Stimulated activated CD8-positive, alpha-beta memory T cell treated with anti-CD3 and anti-CD28 coated beads, Interleukin-12 subunit alpha, Interleukin-12 subunit beta, amount 100 ng/mL, for 24 hours (primary cell): ENCODE results near the gene TPSD1.
"Not testable (repeated sequence)": the region's sequence is repeated elsewhere in the genome, so short reads cannot be mapped to it uniquely, and the experiment has no call there.

Source experiments
- DNase-seq: peaks from one replicate; pipeline ENCODE4 v3.0.0-alpha.2; 2020; ENCODE audit errors: extremely low read depth

TPSD1 gene

DNA sequence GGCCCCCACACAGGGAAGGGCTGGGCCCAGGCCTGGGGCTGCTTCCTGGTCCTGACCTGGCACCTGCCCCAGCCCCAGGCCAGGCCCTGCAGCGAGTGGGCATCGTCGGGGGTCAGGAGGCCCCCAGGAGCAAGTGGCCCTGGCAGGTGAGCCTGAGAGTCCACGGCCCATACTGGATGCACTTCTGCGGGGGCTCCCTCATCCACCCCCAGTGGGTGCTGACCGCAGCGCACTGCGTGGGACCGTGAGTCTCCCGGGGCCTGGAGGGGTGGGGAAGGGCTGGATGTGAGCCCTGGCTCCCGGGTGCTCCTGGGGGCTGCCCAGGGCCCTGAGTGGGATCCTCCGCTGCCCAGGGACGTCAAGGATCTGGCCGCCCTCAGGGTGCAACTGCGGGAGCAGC, 14.8 kb upstream of the TPSD1 start:
- not testable (repeated sequence) for DNase-seq

DNA sequence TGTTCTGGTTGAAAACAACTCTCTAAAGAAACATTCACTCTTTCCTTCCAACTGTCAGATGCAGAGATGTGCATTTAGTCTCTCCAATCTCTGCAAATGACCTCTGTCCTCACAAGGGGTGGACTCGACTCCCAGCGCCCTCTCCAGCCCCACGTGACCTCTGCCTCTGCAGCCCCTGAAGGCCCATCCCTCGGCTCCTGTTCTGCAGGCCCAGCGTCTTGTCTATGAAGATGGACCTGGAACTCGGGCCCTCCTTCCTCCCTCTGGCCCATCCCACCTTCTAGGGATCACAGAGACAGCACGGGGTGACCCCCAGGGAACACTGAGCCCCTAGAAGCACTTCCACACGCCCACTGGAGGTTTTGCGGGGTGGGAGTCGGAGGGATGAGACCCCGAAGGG, 12.5 kb upstream of the TPSD1 start:
- DNase-seq: not testable (repeated sequence)

DNA sequence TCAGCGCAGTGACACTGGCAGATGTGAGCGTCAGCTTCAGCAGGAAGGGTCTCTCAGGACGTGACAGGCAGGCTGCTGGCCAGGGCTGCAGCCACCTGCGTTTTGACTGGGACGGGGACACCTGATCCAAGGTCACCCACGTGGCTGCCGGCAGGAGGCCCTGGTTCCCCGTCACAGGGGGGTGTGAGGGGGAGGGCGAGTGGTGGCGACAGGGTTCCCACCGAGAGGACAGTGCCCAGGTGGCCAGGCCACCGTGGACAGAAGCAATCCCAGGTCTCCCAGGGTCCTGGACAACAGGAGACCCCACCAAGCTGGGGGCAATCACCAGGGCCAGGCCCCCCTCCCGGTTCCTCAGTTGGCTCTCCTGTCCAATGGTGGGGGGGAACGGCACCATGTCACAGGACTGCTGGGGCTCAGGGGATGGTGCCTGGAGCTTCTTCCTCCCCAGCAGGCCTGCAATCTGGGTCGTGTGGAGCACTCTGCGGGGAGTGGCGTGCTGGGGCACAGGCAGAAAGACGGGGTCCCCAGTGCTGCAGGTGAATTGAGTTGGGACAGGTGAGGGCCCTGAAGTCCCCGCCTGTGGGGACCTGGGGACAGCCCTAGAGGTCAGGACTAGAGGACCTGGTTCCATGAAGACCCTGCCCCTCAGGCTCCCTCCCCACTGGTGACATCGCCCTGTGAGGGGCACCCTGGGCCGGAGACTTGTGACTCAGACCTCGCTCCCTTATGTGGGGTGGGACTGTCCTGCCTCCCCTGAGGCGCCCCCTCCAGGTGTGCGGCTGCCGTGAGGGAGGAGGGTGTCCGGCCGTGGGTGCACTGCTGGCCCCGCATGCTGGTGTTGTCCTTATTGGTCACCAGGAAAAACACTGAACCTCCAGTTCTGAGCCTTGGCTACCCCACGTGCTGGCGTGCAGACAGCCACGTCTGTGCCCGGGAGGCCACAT, 11.7 kb upstream of the TPSD1 start:
- not testable (repeated sequence) for DNase-seq

DNA sequence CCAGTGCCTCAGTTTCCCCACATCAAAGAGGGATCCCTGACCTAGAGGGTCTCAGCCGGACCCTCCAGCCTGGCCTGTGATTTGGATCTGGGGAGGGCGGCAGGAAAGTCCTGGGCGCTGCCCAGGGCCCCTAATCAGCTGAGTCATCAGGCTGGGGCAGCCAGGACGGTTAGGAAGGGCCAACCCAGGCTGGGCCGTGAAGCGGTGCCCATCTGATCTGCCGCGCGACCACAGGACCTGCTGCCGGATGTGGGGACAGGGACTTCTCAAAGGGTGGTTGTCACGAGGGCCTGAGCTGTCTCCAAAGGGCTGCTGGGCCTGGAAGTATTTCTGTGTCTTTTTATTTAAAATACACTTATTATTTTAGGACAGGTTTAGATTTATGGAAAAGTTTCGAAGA, 11.0 kb upstream of the TPSD1 start:
- no peak for DNase-seq

DNA sequence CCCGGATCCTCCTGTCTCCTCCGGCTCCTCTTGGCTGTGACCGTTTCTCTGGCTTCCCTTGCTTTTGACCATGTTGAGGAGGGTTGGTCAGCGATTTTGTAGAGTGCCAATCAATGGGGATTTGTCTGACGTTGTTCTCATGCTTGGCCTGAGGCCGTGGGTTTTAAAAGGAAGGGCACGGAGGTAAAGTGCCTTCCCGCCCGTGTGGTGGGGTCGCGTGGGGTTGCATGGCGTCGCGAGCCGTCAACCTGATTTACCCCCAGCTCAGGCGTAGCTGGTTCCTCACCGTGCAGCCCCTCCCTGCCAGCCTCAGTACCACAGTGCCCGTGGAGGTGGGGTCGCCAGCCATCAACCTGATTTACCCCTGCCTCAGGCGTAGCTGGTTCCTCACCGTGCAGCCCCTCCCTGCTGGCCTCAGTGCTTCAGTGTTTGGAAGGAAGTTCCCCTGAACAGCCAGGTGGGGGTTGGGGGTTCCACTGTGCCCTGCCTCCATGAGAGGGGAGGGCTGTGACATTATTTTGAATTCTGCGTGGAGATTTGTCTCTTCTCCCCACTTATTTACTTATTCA, 10.3 kb upstream of the TPSD1 start:
- DNase-seq: no peak

DNA sequence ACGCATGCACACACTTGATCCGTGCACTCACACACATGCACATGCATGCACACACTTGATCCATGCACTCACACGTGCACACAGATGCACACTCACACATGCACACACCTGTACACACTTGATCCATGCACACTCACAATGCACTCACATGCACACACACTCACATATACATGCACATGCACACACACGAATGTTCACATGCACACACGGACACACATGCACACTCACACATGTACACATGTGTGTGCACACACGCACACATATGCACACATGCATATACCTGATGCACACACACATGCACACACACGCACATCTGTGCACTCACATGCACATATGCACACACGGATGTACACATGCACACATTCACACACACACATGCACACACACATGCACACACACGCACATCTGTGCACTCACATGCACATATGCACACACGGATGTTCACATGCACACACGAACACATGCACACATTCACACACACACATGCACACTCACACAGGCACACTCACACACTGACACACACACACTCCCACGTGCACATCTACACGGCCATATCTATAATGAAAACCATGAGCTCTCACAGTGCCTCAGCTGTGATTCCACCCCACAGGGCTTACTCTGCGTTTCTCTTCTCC, 7.8 kb upstream of the TPSD1 start:
- not testable (repeated sequence) for DNase-seq

DNA sequence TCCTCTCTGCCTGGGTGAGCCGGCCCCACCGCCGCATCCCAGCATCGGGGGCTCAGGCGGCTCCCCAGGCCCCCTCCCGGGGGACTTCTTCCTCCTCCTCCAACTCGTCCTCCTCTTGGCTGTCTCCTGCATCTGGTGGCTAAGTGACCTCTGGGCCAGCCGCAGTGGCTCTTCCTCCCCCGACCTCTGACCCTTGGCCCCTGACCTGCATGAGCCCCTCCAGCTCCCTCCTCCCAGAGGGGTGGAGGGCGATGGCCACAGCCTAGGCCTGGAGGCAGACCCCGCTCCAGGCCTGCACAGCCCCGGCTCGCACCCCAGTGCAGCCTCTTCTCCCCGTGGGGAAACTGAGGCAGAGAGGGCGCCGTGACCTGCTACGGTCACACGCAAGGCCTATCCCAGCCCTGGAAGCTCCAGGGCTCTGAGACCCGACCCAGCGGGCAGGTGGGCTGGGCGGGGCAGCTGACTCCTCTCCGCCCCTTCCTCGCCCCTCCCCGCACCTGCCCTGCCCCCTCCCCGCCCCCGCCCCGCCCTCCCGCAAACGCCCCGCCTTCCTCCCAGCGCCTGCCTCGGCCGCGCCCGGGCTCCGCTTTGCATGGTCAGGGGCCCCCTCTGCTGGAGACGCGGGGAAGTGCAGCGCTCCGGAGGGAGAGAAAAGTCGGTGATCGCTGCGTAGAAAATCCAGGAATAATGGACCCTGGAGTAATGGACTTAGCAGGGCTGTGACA, 6.7 kb upstream of the TPSD1 start:
- DNase-seq: not testable (repeated sequence)

DNA sequence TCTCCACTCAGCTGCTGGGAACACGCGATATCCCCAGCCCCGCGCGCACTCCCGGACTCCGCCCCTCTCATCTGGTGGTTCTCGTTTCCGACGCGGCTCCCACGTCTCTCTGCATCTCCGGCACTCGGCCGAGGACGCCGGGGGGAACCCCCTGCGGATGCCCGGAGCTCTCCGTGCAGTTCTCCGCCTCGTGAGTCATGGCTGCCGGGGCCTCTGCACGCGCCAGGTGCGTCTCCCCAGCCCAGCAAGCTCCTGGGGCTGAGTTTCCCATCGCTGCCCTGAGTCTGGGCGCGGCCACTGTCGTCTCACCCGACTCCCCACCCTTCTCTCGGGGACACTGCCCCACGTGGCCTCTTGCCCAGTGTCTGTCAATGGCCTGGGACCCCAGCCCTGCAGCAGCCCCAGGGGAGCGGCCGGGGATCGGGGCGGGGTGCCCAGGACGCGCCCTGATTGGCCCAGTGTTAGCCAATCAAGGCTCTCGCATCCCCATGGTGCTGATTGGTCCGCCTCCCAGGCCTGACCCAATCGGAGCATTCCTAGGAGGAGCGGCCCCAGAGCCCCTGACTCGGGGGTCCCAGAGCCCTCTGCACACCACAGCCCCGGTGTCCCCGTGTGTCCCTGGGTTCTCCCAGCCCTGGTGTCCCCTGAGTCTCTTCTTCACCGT, 2.0 kb upstream of the TPSD1 start:
- DNase-seq: not testable (repeated sequence)

DNA sequence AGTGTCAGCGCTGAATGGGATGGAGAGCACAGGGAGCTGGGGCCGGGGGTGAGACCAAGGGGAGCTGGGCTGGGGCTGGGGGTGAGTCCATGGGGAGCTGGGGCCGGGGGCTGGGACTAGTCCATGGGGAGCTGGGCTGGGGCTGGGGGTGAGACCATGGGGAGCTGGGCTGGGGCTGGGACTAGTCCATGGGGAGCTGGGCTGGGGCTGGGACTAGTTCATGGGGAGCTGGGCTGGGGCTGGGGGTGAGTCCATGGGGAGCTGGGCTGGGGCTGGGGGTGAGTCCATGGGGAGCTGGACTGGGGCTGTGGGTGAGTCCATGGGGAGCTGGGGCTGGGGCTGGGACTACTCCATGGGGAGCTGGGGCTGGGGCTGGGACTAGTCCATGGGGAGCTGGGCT, 1.0 kb upstream of the TPSD1 start:
- not testable (repeated sequence) for DNase-seq

DNA sequence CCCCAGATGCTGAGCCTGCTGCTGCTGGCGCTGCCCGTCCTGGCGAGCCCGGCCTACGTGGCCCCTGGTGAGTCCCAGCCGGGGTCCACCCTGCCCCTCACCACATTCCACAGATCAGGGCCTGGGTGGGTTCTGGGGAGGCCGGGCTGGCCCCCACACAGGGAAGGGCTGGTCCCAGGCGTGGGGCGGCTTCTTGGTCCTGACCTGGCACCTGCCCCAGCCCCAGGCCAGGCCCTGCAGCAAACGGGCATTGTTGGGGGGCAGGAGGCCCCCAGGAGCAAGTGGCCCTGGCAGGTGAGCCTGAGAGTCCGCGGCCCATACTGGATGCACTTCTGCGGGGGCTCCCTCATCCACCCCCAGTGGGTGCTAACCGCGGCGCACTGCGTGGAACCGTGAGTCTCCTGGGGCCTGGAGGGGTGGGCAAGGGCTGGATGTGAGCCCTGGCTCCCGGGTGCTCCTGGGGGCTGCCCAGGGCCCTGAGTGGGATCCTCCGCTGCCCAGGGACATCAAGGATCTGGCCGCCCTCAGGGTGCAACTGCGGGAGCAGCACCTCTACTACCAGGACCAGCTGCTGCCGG, 516 bp downstream of the TPSD1 start:
- DNase-seq: not testable (repeated sequence)

DNA sequence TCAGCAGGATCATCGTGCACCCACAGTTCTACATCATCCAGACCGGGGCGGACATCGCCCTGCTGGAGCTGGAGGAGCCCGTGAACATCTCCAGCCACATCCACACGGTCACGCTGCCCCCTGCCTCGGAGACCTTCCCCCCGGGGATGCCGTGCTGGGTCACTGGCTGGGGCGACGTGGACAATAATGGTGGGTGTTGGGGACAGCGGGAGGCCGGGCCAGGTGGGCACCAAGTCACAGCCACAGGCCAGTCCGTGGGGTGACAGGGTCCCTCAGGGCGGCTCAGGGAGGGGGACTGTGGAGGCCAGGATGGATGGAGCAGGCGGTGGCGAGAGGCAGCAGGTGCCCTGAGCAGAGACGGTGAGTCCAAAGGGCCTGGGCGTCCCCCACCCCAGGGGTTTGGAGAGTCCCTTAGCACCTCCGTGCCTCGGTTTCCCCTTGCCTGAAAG, 1.0 kb downstream of the TPSD1 start:
- DNase-seq: no peak

DNA sequence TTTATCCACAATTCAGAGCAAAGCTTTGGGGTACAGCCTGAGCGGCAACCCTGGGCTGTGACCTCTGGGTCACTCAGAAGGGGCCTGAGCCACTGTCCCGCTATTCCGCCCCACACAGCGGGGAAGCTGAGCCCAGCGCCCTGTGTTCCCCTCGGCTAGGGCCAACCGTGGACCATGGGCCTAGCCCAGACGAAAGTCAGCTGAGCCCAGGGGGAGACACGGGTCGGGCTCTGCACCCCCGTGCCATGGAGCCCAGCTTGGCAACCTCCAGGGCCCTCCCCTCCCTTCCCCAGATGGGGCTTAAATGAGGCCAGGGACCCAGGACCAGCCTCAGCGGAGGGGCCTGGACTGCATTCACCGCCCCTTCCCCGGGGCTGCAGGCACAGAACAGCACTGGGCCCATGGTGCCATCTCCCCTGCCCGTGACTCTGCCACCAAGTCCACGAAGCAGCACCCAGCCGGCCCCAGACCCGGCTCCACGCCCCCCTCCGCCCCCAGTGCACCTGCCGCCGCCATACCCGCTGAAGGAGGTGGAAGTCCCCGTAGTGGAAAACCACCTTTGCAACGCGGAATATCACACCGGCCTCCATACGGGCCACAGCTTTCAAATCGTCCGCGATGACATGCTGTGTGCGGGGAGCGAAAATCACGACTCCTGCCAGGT, 1.8 kb downstream of the TPSD1 start:
- DNase-seq: no peak

DNA sequence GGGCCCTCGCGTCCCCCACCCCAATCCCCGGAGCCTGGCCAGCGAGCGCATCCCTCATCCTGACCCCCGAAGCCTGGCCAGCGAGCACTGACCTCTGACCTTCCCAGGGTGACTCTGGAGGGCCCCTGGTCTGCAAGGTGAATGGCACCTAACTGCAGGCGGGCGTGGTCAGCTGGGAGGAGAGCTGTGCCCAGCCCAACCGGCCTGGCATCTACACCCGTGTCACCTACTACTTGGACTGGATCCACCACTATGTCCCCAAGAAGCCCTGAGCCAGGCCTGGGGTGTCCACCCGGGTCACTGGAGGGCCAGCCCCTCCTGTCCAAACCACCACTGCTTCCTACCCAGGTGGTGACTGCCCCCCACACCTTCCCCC, 2.3 kb downstream of the TPSD1 start:
- no peak for DNase-seq

DNA sequence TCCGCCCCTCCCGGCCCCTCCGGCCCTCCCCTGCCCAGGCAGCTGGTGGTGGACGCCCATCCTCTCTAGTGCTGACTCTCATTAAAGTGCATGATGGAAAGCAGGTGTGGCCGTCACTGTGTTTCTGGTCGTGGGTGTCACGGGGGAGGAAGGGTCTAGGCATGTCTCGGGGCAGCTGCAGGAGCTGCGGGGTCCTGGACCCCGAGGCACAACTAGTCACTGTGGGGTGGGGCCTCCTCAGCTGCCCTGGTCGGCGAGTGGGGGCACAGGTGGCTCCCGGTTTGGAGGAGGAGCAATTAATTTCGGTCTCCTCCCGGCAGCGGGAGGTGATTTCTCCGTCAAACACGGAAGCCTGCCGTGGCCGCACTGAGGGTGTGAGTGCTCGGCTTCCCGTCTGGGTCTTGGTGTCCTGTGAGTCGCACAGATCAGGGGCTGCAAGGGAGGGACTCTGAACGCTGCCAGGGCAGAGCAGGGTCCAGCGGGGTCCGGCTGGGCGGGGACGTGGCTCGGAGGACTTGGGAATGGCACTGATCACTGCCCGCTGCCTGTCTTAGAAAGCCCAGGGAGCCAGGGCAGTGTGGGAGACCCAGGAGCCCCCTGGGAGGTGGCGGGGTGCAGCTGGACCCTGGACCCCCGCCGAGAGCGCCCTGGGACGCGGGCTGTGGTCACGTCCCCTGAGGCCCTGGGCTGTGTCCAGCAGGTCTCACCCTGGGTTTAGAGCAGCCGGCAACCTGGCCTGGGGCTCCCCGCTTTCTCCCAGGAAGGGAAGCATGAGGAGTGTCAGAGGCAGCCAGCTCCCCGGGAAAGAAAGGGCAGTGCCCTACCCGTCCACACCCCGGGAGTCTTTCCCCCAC, 3.3 kb downstream of the TPSD1 start:
- no peak for DNase-seq

DNA sequence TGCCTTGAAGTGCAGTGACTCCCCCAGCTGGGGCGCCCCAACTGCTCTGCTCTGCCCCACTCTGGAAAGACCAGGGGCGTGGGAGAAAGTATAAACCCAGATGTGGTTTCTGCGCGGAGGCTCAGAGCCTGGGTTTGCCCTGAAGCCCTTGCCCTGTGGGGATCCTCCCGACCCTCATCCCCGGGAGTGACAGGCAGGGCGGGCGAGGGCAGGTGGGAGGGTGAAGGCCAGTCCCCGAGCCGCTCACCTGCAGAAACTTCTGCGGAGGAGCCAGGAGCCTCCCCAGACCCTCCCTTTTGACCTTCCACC, 3.8 kb downstream of the TPSD1 start:
- DNase-seq: no peak

DNA sequence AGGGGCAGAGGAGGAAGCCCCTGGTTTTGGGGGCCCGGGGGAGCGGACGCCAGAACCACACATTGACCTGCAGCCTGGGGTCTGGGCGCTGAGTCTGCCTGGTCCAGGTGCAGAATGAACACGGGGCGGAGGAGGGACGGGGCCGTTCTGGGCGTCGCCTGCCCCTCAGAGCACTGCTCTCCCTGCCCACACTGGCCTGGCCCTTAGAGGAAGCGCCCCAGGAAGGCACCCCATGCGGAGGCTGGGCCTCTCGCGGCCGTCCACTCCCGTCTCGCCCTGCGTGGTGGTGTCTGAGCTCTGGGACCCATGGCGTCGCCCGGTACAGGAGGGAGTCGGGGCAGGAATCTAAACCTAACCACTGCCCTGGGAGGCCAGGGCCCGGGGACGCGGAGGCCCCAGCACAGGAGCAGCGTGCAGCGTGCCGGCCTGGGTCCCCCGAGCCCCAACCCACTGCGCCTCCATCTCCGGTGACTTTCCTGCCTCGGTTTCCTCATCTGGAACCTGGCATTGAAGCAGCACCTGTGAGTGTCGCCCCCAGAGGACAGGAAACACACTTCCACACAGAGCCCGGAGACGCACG, 4.3 kb downstream of the TPSD1 start:
- no peak for DNase-seq

DNA sequence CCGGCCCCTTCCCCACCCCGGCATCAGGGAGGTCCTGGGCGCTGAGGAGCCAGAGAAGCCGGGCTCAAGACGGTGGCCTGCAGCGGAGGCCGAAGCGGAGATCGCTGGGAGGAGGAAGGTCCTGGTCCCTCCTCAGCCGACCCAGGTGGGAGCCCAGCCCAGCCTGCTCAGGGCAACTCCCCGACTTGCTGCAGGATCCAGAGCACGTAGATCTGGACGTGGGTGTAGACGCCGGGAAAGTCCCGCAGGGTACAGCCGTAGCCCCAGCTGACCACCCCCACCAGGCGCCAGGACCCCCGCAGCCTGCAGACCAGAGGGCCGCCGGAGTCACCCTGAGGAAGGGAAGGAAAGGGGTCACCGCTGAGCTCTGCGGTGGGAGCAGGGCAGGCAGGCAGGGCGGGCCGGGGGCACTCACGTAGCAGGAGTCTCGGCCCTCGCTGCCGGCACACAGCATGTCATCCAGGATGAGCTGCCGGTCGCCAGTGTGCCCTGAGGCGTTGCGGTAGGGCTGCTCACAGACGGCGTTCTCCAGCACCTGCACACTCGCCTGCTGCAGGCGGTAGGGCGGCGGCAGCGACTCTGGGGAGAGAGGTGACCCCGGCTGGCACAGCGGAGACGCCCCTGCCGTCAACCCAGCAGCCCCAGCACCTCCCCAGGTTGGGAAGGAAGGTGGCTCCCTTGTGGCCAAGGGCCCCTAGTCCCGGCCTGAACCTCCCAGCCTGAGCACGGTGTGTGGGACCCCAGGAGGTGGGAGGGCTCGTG, 5.4 kb downstream of the TPSD1 start:
- DNase-seq: no peak

DNA sequence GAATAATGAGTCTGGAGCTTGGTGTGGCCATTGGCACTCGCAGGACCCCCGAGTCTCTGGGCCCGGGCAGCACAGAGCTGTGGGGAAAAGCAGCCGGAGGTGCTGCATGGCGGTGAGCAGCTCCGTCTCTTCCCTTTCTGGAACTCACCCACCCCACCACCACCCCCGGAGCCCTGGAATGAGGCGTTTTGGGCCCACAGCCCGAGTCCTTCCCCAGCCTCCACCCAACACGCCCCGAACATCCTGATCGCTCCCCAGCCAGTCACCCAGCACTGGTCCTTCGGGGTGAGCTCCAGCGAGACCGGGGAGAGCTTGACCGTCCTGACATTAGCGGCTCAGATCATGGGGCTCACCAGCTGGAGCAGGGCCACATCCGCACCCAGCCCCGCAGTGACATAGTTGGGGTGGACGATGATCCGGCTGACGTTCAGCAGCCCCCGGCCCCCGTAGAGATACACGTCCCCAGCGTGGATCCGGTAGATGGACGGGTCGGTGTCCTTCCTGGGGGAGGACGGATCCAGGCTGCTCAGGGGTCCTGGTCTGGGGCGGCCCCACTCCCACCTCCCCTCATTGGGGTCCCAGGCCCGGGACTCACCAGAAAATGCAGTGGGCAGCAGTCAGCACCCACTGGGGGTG, 6.5 kb downstream of the TPSD1 start:
- no peak for DNase-seq
